BLaER1 (cell line): ENCODE measurements around the gene CC2D1A.

Experiments used
- H3K27ac ChIP-seq: shearing (Covaris generic); formaldehyde crosslinking; 2 replicates; pipeline ENCODE4 v1.8.1; 2022
- H3K27me3 ChIP-seq: shearing (Covaris generic); formaldehyde crosslinking; 2 replicates; pipeline ENCODE4 v1.8.1; 2022
- H3K36me3 ChIP-seq: shearing (Covaris generic); formaldehyde crosslinking; 2 replicates; pipeline ENCODE4 v1.8.1; 2022
- H3K4me1 ChIP-seq: shearing (Covaris generic); formaldehyde crosslinking; 2 replicates; pipeline ENCODE4 v1.8.1; 2022
- H3K4me2 ChIP-seq: shearing (Covaris generic); formaldehyde crosslinking; 2 replicates; pipeline ENCODE4 v1.8.1; 2022
- H3K4me3 ChIP-seq: shearing (Covaris generic); formaldehyde crosslinking; 2 replicates; pipeline ENCODE4 v1.8.1; 2022
- H3K9ac ChIP-seq: shearing (Covaris generic); formaldehyde crosslinking; 2 replicates; pipeline ENCODE4 v1.8.1; 2022
- H3K9me3 ChIP-seq: shearing (Covaris generic); formaldehyde crosslinking; 2 replicates; pipeline ENCODE4 v1.8.1; 2022
- H4K20me1 ChIP-seq: shearing (Covaris generic); formaldehyde crosslinking; 2 replicates; pipeline ENCODE4 v1.8.1; 2022
- Cebpa-rat ChIP-seq: shearing (Covaris generic); IDR thresholded peaks from 2 replicates; pipeline ENCODE4 v1.8.1; 2022

The CC2D1A gene

DNA sequence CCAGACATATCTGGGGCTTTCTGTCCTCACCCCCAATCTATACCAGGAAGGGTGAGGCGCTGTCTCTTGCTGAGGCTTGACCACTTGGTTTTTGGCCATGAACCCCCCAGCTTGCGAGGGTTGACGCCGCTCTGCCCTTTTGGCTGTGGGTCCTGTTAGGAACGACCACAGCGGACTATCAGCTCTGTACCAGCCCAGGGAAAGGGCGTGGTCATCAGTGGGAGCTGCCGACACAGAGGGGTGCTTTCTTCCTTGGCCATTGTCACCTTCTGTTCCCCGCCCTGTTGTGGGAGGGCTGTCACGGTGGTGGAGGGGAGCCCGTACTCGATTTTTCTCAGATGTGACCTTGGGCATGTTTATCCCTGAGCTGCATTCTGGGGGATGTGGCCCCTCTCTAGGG is 52.0 kb downstream of the CC2D1A start:
- Histone ChIP-seq H3K9ac (no peak overlapping the region), H3K4me3 (no peak overlapping the region), H3K27me3 (no peaks in the 10 kb centered on the region), H3K4me2 (no peak overlapping the region), H3K4me1 (peaks cover 12% of the 10 kb centered on the region), H3K9me3 (no peaks in the 10 kb centered on the region), H3K36me3 (peaks cover 89% of the 10 kb centered on the region), H3K27ac (no peak overlapping the region), H4K20me1 (peaks cover 54% of the 10 kb centered on the region)
- no peak for TF ChIP-seq Cebpa-rat

DNA sequence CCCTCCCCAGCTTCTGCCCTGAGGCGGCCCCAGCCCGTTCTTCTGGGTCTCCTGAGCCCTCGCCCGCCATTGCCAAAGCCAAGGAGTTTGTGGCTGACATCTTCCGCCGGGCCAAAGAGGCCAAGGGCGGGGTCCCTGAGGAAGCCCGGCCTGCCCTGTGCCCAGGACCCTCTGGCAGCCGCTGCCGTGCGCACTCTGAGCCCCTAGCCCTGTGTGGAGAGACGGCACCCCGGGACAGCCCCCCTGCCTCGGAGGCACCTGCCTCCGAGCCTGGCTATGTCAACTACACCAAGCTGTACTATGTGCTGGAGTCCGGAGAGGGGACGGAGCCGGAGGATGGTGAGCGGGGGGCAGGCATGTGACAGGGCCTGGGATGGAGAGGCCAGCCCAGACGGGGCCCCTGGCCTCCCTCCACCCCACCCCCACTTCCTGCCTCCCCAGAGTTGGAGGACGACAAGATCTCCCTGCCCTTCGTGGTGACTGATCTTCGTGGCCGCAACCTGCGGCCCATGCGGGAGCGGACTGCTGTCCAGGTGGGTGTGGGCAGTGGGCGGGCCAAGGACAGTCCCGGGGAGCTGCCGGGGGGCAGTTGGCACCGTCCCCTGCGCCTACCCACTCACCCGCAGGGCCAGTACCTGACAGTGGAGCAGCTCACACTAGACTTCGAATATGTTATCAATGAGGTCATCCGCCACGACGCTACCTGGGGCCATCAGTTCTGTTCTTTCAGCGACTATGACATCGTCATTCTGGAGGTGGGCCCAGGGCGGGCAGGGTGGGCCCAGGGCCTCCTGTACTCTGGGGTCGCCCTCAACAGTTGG is 53.4 kb downstream of the CC2D1A start:
- Histone ChIP-seq H3K4me3 (no peak overlapping the region), H3K36me3 (peaks cover 96% of the 10 kb centered on the region), H3K4me1 (no peaks in the 10 kb centered on the region), H3K27me3 (no peaks in the 10 kb centered on the region), H3K4me2 (no peak overlapping the region), H3K9ac (no peak overlapping the region), H4K20me1 (peaks cover 41% of the 10 kb centered on the region), H3K9me3 (no peaks in the 10 kb centered on the region), H3K27ac (no peak overlapping the region)
- no peak for TF ChIP-seq Cebpa-rat

DNA sequence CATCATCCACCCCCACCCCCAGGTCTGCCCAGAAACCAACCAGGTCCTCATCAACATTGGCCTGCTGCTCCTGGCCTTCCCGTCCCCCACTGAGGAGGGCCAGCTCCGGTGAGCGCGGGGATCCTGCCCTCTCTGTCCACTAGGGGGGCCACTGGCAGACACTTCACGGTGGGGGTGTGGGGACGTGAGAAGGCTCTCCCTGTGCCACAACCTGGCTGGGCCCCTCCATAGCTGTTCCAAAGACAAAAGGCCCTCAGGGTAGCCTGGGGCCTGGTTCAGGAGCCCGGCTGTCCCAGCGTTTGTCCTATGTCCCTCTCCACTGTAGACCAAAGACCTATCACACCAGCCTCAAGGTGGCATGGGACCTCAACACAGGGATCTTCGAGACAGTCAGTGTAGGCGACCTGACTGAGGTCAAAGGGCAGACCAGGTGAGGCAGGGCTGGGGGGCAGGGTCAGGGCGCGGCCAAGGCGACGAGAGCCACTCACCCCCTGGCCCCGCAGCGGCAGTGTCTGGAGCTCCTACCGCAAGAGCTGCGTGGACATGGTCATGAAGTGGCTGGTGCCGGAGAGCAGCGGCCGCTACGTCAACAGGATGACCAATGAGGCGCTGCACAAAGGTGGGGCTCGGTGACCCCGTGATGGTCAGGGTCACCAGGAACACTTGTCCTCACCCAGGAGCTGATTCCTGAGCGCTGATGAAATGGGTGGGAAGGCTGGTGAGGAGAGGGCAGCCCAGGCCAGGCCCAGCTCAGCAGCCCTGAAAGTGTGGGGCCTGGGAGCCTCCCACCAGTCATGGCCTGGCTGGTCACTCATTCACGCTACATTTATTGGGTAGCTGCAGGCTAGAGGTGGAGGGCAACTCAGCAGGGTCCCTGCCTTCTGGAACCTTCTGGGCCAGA is 54.2 kb downstream of the CC2D1A start:
- Histone ChIP-seq H3K27ac (no peak overlapping the region), H3K27me3 (no peaks in the 10 kb centered on the region), H3K4me2 (no peak overlapping the region), H3K9me3 (no peaks in the 10 kb centered on the region), H3K36me3 (peaks cover 96% of the 10 kb centered on the region), H4K20me1 (peaks cover 33% of the 10 kb centered on the region), H3K9ac (no peak overlapping the region), H3K4me3 (no peak overlapping the region), H3K4me1 (no peaks in the 10 kb centered on the region)
- no peak for TF ChIP-seq Cebpa-rat

DNA sequence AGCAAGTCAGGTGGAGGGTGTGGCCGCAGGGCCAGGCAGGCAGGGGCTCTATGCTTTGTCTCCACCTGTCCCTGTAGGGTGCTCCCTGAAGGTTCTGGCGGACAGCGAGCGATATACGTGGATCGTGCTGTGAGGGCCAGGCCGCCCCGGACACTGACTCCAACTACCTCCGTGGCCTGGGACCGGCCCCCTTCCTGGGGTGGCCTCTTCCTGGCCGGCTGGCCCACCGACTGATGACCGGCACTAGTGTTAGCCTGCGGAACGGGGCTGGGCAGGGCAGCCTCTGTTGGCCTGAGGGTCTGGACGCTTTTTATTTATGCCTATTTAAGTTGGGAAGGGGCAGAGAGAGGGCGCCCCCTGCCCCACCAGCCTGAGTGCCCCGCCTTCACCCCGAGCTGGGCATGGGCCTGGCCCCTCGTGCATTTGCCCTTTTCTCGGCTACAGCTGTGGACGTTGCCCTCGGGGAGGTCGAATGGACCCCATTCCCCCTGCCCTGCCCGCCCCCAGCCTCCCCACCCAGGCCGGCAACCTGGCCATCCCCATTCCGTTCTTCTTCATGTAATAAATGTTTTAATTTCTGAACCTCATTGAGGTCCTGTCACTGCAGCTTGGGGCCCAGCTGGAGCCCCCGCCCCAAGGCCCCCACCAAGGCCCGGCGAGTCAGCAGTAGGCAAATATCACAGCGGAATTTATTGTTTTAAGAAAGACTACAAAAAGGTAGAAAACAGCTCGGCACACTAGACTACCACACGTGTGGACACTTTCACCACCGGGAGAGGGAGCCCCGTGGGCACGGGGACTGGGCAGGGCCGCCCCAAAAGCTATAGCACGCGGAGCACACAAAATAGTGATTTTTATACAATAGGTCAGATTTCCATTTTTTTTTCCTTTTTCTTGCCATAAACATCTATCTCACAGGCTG is 55.1 kb downstream of the CC2D1A start:
- Histone ChIP-seq H3K9ac (no peak overlapping the region), H3K4me1 (no peaks in the 10 kb centered on the region), H3K36me3 (peaks cover 96% of the 10 kb centered on the region), H3K9me3 (no peaks in the 10 kb centered on the region), H3K27me3 (no peaks in the 10 kb centered on the region), H3K4me2 (no peak overlapping the region), H3K27ac (no peak overlapping the region), H3K4me3 (no peak overlapping the region), H4K20me1 (peaks cover 24% of the 10 kb centered on the region)
- no peak for TF ChIP-seq Cebpa-rat

DNA sequence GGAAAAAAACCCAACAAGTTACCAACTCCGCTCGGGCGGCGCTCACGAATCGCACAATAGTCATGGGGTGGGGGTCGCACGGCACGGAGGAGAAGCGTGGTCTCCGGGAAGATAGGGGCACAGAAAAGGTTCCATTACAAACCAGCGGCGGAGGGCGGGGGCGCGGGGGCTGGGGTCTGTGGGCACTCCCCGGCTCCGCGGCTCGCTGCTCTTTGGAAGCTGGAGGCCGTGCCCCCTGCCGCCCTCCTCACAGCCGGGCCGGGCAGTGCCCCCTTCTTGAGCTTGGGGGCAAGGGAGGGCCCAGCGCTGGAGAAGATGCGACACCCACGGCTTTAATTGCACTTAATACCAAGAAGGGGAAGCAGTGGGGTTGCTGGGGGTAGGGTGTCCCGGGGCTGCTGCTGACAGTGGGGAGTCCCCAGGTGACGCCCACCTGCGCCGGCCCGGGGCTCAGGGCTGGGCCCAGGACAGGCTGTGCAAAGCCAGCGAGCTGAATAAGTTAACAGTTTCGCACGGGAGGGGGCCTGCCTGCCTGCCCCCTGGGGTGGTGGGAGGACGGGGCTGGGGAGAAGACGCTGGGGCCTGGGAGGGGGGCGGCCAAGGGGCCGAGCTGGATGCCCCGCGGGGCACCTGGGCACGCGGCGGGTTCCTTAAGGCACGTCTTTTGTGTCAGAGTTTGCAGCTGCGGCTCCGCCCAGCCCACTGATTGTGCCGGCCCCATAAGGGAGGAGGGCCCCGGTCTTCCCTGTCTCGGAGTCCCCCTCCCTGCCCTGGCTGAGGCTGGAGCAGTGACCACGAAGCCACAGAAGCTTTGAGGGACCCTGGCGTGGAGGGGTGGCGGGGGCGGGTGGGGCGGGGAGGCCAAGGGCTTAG is 56.1 kb downstream of the CC2D1A start:
- TF ChIP-seq Cebpa-rat: no peak
- Histone ChIP-seq H3K9me3 (no peaks in the 10 kb centered on the region), H3K36me3 (peaks cover 96% of the 10 kb centered on the region), H3K4me2 (no peak overlapping the region), H3K4me3 (no peak overlapping the region), H4K20me1 (peaks cover 15% of the 10 kb centered on the region), H3K27ac (no peak overlapping the region), H3K9ac (no peak overlapping the region), H3K27me3 (no peaks in the 10 kb centered on the region), H3K4me1 (no peaks in the 10 kb centered on the region)

DNA sequence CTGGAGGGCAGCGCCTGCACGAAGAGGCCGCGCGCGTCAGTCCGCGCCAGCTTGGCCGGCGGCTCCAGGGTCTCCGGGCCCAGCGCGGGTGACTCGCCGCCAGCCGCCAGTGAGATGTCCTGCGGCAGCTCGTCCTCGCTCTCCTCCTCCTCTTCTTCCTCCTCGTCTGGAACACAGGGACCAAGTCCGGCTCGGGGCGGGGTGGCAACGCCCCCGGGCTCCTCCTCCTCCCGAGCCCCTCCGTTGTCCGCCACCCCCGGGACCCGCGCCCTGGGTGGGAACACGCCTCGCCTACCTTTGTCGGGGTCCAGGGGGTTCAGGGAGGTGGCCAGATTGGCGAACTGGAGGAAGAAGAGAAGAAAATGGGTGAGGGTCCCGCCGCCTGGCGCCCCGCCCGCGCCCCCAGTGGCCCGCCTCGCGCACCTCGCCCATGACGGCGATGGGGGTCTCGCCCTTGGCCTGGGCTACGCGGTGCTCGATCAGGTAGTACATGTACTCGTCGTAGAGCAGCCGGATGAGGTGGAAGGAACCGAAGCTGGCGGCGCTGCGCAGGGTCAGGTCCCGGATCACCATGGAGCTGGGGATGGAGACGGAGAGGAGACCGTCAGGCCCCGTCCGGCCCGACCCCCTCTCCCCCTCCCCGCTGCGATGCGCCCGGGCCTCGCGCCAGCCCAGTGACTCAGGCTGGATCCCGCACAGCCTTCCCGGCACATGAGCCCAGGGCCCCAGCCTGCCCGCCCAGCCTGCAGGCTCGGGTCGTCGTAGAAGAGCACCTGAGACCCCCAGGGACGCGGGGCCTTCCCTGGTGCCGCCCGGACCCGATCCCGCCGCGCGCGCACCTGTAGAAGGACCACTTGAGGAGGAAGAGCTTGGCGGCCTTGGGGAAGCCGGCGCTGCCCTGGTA is 57.0 kb downstream of the CC2D1A start:
- Histone ChIP-seq H3K36me3 (peaks cover 96% of the 10 kb centered on the region), H3K4me3 (no peak overlapping the region), H3K9me3 (no peaks in the 10 kb centered on the region), H3K9ac (no peak overlapping the region), H3K4me2 (no peak overlapping the region), H3K4me1 (no peaks in the 10 kb centered on the region), H4K20me1 (peaks cover 6% of the 10 kb centered on the region; the same call in 1 of the 2 replicates), H3K27me3 (no peaks in the 10 kb centered on the region), H3K27ac (no peak overlapping the region)
- TF ChIP-seq Cebpa-rat: no peak

DNA sequence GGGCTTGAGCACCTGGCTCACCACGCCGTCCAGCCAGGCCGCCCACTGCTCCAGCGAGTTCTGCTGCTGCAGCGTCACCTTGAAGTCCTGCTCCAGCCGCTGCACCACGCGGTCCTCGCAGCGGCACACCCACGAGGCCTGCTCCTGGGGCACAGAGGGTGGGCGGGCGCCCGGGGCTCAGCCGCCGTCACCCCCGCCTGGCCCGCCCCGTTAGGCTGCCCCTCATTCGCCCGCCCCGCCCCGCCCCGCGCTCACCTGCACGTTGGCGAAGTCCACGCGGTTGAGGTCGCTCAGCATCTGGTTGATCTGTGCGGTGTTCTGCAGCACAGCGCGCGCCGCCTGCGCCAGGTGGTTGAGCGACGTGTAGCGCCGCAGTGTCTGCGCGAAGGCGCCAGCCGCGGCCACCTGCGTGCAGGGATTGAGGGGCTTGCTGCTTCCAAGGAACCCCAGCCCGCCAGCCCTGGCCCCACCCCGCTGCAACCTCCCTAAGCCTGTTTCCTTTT is 57.7 kb downstream of the CC2D1A start:
- H4K20me1 ChIP-seq: no peaks in the 10 kb centered on the region
- H3K9me3 ChIP-seq: no peaks in the 10 kb centered on the region
- H3K4me2 ChIP-seq: no peak overlapping the region
- H3K27ac ChIP-seq: no peak overlapping the region
- peaks cover 96% of the 10 kb centered on the region for H3K36me3 ChIP-seq
- H3K9ac ChIP-seq: no peak overlapping the region
- no peaks in the 10 kb centered on the region for H3K27me3 ChIP-seq
- TF ChIP-seq Cebpa-rat: no peak
- H3K4me3 ChIP-seq: no peak overlapping the region
- no peaks in the 10 kb centered on the region for H3K4me1 ChIP-seq

DNA sequence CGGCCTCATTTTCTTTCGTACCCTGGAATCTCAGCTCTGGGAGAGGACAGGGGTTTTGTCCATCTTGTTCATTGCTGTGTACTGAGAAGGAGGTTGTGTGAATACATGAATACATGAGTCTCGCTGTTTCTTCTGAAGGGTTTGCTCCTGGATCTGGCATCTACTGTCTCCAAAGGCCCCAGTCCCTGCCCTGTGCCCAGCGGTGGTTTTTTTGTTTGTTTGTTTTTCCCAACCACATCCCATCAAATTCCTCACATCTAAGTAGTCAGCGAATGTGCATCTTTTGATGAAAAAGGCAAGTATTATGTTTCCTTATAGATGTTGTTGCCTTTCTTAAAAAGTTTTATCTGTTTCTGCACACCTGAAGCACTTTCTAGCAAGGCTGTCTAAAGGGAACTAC is 58.8 kb downstream of the CC2D1A start:
- no peak overlapping the region for H3K27ac ChIP-seq
- H3K36me3 ChIP-seq: peaks cover 96% of the 10 kb centered on the region
- TF ChIP-seq Cebpa-rat: no peak
- no peaks in the 10 kb centered on the region for H4K20me1 ChIP-seq
- no peak overlapping the region for H3K4me2 ChIP-seq
- H3K4me3 ChIP-seq: no peak overlapping the region
- H3K27me3 ChIP-seq: no peaks in the 10 kb centered on the region
- no peak overlapping the region for H3K9ac ChIP-seq
- no peaks in the 10 kb centered on the region for H3K4me1 ChIP-seq
- H3K9me3 ChIP-seq: no peaks in the 10 kb centered on the region
